GM19468 (cell line): ENCODE data around the gene SNRNP70.

Experiments used
- ATAC-seq: cut with Tn5 transposase; IDR thresholded peaks from one replicate; pipeline ENCODE4 v1.9.1; 2021; ENCODE audit warnings: mild to moderate bottlenecking, moderate library complexity, moderate number of reproducible peaks; ENCODE audit not compliant: unreplicated experiment; ENCODE audit errors: extremely low read depth

SNRNP70 gene

DNA sequence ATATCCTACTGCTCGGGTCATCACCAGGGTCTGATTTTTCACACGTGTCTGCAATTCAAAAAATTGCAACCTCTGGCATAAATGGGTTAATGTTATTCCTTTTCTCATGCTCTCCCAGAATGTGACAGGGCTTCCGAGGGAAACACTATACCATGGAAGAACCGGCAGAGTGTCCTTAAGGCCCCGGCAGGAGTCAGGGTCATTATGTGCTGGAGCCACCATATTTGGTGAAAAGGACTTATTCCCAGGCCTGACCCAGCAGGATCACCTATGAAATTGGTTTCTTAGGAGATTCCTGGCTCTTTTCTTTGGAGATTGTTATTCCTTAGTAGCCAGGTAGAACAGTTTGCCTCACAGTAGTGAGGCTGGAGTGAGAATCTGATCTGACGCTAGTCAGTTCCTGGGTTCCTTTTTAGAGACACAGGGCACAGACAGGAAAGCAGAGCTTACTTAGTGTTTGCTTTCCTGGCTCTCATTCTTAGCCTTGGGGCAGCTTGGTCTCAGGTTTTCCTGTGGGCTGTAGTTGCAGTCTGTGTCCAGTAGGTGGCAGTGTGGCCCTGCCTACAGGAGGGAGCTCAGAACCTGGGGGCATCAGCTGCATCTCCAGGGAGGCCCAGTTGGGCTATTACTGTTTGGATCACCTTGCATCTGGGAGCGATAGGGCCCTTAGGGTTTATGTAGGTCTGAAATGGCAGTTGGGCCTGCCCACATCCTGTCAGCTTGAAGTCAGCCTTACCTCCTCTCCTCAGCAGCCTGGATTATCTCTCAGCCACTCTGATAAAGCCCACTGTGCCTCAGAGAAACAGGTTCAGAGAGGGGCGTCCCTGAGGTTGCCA is 12.4 kb downstream of the SNRNP70 start:
- ATAC-seq, result no peak

DNA sequence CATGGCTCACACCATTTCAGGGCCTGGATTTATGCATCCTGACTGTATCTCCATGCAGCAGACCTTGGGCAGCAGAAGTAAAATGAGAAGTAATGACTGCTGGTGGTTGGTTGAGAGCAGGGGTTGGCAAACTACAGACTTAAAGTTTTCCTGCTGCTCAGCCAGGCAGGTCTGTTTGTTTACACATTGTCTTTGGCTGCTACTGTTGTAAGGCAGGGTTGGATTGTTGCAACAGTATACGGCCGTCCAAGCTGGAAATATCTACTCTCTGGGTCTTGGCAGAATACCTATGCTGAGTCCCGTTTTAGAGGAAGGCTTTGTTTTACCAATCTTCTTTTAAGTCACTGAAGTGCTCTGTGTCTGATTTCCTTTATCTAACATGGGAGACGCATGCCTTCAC is 13.5 kb downstream of the SNRNP70 start:
- no peak for ATAC-seq

DNA sequence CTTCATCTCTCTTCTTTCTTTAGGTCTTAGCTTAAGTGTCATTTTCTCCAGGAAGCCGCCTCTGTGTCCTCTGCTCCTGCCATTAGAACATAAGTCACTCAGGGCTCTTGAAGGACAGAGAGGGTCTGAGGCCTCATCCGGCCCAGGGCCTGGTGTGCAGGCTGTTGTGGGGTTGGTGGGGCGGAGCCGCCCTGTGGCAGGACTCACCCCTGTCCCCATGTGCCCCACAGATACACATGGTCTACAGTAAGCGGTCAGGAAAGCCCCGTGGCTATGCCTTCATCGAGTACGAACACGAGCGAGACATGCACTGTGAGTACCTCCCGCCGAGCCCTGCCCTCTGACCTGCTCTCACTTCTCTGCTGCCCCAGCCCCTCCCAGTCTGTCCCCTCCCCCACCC is 15.9 kb downstream of the SNRNP70 start:
- no peak for ATAC-seq

GRCh38 chr19:49102303-49102702 is 17.1 kb downstream of the SNRNP70 start:
- no peak for ATAC-seq

- ATAC-seq, result no peak
These were observed 18.3 kb downstream of the SNRNP70 start for GRCh38 chr19:49103331-49104085.

- ATAC-seq, result no peak
These were observed 19.1 kb downstream of the SNRNP70 start for GRCh38 chr19:49104229-49104864.

- no peak for ATAC-seq
These were observed 21.4 kb downstream of the SNRNP70 start for GRCh38 chr19:49106648-49107135.

DNA sequence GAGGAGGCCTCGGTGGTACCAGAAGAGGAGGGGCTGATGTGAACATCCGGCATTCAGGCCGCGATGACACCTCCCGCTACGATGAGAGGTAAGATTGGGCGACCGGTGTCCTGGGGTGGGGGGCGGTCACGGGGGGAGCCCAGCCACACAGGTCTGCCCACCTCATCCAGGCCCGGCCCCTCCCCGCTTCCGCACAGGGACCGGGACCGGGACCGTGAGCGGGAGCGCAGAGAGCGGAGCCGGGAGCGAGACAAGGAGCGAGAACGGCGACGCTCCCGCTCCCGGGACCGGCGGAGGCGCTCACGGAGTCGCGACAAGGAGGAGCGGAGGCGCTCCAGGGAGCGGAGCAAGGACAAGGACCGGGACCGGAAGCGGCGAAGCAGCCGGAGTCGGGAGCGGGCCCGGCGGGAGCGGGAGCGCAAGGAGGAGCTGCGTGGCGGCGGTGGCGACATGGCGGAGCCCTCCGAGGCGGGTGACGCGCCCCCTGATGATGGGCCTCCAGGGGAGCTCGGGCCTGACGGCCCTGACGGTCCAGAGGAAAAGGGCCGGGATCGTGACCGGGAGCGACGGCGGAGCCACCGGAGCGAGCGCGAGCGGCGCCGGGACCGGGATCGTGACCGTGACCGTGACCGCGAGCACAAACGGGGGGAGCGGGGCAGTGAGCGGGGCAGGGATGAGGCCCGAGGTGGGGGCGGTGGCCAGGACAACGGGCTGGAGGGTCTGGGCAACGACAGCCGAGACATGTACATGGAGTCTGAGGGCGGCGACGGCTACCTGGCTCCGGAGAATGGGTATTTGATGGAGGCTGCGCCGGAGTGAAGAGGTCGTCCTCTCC is 22.6 kb downstream of the SNRNP70 start:
- ATAC-seq, result no peak

- ATAC-seq, result no peak
These were observed 23.8 kb downstream of the SNRNP70 start for GRCh38 chr19:49109051-49109450.

DNA sequence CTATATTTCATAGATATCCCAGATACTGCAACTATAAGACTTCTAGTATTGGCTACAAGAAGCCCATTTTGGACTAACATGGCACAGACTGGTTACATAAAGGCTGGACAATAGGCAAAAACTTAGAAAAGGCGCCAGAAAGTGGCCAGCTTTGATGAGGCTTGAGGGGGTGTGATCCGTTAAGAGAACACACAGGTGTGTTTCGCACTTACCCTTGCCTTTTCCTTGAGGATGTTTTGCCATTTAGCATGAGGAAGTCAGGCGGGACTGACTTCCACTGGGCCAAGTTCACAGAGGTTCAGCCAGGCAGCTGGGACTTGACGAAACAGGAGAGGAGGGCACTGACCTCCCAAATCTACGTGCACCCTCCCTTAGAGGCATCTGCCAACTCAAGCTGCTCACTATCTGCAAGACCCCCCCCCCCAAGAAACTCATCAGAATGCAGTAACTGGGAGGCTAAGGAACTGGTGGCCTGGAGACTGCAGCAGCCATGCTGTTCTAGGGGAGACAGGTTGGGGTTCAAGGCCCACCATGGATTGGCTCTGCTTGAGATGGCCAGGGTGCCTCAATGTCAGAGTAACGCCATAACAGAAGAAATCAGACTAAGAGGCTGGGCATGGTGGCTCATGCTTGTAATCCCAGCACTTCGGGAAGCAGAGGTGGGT is 24.4 kb downstream of the SNRNP70 start:
- no peak for ATAC-seq

- ATAC-seq, result no peak
These were observed 25.3 kb downstream of the SNRNP70 start for GRCh38 chr19:49110567-49110966.

DNA sequence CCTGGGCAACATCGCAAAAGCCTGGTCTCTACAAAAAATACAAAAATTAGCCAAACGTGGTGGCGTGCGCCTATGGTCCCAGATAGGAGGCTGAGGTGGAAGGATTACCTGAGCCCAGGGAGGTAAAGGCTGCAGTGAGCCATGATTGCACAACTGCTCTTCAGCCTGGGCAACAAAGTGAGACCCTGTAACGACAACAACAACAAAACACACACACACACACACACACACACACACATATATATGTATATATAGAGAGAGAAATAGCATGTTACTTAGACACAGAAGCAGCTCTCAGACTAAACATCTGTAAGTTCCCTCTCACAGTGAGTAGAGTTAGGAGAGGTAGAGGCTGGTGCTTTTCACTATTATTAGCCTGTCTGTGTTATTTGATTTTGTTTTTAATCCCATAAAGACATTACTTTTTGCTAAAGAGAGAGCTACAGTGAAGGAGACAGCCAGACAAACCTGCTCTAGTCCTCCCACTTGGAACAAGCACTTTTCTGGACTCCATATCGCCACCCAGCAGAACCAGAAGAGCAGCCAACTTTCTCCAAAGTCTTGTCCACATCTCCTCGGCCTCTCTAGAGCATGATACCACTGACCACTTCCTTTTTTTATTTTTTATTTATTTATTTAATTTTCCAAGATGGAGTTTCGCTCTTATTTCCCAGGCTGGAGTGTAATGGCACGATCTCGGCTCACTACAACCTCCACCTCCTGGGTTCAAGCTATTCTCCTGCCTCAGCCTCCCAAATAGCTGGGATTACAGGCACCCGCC is 26.2 kb downstream of the SNRNP70 start:
- ATAC-seq, result no peak

- ATAC-seq, result no peak
These were observed 28.7 kb downstream of the SNRNP70 start, which contains the start of gene LIN7B for GRCh38 chr19:49113762-49114629. LIN7B (plus strand) TSS chr19:49114370; CDS start chr19:49114405, 35 bp downstream.

DNA sequence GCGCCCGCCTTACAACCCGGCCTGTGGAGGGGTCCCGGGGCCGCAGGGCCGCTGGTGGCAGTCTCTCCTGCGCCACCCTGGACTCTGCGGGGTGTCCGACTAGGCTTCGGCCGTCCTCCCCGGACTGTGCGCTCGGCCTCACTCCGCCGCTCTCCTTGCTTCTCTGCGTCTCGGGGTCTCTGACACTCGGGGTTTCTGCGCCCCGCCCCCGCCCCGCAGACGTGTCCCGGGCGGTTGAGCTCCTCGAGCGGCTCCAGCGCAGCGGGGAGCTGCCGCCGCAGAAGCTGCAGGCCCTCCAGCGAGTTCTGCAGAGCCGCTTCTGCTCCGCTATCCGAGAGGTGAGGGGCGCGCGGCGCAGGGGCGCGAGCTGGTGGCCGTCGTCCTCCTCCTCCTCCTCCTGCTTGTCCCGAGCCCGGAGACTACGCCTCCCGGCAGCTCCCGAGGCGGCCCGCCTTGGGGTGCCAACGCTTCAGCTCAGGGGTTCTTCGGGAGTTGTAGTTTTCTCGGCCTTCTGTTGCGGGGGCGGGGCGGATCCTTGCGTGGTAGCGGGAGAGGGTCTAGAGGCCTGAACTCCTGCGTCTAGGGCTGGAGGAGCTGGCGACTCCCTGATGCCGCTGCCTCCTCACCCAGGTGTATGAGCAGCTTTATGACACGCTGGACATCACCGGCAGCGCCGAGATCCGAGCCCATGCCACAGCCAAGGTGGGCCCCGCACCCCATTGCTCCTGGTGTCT is 29.5 kb downstream of the SNRNP70 start:
- no peak for ATAC-seq

DNA sequence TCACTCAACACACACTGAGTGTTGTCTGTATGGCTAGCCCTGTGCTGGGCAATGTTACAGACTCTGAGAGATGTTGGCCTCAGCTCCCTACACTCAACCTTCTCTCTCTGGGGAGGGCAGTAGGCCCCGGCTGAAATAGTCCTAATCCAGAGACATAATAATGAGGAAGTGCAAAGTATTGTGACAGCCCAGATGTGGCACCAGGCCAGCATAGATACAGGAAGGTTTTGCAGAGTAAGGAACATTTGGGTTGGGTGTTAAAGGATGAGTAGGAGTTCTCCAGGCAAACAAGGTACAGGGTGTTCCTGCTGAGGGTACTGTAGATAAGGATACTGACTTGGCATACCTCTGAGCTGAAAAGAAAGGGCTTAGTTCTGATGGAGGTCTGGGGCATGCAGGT is 31.3 kb downstream of the SNRNP70 start:
- no peak for ATAC-seq

DNA sequence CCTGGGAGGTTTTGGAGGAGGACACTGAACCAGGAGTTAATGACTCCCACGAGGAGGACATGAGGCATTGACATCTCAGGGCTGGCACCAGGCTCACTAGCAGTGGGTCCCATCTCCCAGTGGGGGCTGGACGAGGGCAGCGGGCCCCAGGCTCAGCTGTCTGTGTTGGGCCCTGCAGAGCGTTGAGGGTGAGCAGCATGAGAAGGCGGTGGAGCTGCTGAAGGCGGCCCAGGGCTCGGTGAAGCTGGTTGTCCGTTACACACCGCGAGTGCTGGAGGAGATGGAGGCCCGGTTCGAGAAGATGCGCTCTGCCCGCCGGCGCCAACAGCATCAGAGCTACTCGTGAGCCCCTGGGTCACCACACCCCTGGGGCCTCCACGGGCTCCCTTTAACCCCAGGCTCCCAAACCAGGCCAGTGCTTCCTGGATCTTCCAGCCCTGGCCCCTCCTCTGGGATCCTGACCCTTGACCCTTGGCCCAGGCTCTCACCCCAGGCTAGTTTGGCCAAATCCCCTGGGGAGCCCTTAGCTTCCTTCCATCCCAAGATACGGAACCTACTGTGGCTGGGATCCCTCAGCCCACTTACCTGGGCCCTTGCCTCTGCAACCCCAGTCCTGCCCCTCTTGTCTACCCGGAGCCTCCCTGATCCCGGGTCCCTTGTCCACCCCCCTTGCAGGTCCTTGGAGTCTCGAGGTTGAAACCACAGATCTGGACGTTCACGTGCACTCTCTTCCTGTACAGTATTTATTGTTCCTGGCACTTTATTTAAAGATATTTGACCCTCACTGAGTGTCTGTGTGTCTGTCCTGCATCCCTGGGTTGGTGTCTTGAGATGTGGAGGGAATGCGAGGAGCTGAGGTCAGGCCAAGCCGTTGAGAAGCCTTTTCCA is 32.7 kb downstream of the SNRNP70 start:
- no peak for ATAC-seq
